DOHH2 (cell line): ENCODE data around the gene OBSCN.

ENCODE experiments used
- H3F3A ChIP-seq: fragments of 200-600 bp; sonication (generic), shearing (Covaris generic); 2 replicates; pipeline ENCODE4 v1.6.0; 2016; ENCODE audit warnings: antibody characterized with exemption, mild to moderate bottlenecking; ENCODE audit not compliant: control insufficient read depth, insufficient read depth
- H3K27ac ChIP-seq: fragments of 200-600 bp; sonication (generic); 2 replicates; pipeline ENCODE4 v1.5.1; 2014; ENCODE audit warnings: low read depth, mild to moderate bottlenecking, low read length, moderate library complexity
- H3K27me3 ChIP-seq: fragments of 200-600 bp; sonication (generic); 2 replicates; pipeline ENCODE4 v1.6.1; 2014; ENCODE audit warnings: mild to moderate bottlenecking, low read length, mixed read lengths; ENCODE audit not compliant: control insufficient read depth
- H3K36me3 ChIP-seq: fragments of 200-600 bp; sonication (generic); 2 replicates; pipeline ENCODE4 v1.6.1; 2014; ENCODE audit warnings: mild to moderate bottlenecking, low read length, moderate library complexity, mixed read lengths; ENCODE audit not compliant: control insufficient read depth
- H3K4me1 ChIP-seq: fragments of 200-600 bp; sonication (generic); 2 replicates; pipeline ENCODE4 v1.6.1; 2014; ENCODE audit warnings: mild to moderate bottlenecking, low read length, mixed read lengths; ENCODE audit not compliant: control insufficient read depth
- H3K4me2 ChIP-seq: fragments of 200-600 bp; sonication (generic); 2 replicates; pipeline ENCODE4 v1.6.0; 2014; ENCODE audit warnings: mild to moderate bottlenecking, low read length, moderate library complexity
- H3K4me3 ChIP-seq: fragments of 200-600 bp; sonication (generic); 2 replicates; pipeline ENCODE4 v1.5.1; 2014; ENCODE audit warnings: mild to moderate bottlenecking, low read length, mixed read lengths
- H3K79me2 ChIP-seq: fragments of 200-600 bp; sonication (generic); 2 replicates; pipeline ENCODE4 v1.6.1; 2014; ENCODE audit warnings: mild to moderate bottlenecking, low read length, mixed read lengths; ENCODE audit not compliant: control insufficient read depth
- H3K9me2 ChIP-seq: fragments of 200-600 bp; sonication (generic); replicated peaks from 2 replicates; pipeline ENCODE4 v1.6.1; 2014; ENCODE audit warnings: mild to moderate bottlenecking, low read length, mixed read lengths; ENCODE audit not compliant: control insufficient read depth
- H3K9me3 ChIP-seq: fragments of 200-600 bp; sonication (generic); 2 replicates; pipeline ENCODE4 v1.6.1; 2014; ENCODE audit warnings: antibody characterized with exemption, low read length, mixed read lengths; ENCODE audit not compliant: control insufficient read depth, insufficient read depth
- H4K20me1 ChIP-seq: fragments of 200-600 bp; sonication (generic); 2 replicates; pipeline ENCODE4 v1.6.0; 2014; ENCODE audit warnings: low read depth, mild to moderate bottlenecking, antibody characterized with exemption, low read length, moderate library complexity; ENCODE audit not compliant: control insufficient read depth, insufficient read depth
- EZH2phosphoT487 ChIP-seq: fragments of 200-600 bp; sonication (generic); IDR thresholded peaks from 2 replicates; pipeline ENCODE4 v1.6.1; 2017; ENCODE audit warnings: borderline replicate concordance, mild to moderate bottlenecking, antibody characterized with exemption, low read length, moderate library complexity, mixed read lengths
- TF ChIP-seq, protein P1 (sequence below): fragments of 200-600 bp; sonication (generic); IDR thresholded peaks from one replicate; pipeline ENCODE4 v1.5.1; 2014; ENCODE audit warnings: antibody characterized with exemption, mild to moderate bottlenecking, low read depth, low read length; ENCODE audit not compliant: poor library complexity, severe bottlenecking

OBSCN gene

GRCh38 chr1:228271701-228272251 is 63.9 kb downstream of the OBSCN start:
- Histone ChIP-seq H3K9me2 (no peaks in the 10 kb centered on the region), H3K79me2 (no peaks in the 10 kb centered on the region), H3K4me2 (no peak overlapping the region), H3F3A (no peaks in the 10 kb centered on the region), H3K36me3 (no peaks in the 10 kb centered on the region), H3K4me1 (peaks cover 9% of the 10 kb centered on the region), H3K4me3 (no peak overlapping the region), H3K27ac (no peak overlapping the region), H3K27me3 (peaks cover 6% of the 10 kb centered on the region), H4K20me1 (no peaks in the 10 kb centered on the region), H3K9me3 (no peaks in the 10 kb centered on the region)
- TF ChIP-seq, protein P1, sequence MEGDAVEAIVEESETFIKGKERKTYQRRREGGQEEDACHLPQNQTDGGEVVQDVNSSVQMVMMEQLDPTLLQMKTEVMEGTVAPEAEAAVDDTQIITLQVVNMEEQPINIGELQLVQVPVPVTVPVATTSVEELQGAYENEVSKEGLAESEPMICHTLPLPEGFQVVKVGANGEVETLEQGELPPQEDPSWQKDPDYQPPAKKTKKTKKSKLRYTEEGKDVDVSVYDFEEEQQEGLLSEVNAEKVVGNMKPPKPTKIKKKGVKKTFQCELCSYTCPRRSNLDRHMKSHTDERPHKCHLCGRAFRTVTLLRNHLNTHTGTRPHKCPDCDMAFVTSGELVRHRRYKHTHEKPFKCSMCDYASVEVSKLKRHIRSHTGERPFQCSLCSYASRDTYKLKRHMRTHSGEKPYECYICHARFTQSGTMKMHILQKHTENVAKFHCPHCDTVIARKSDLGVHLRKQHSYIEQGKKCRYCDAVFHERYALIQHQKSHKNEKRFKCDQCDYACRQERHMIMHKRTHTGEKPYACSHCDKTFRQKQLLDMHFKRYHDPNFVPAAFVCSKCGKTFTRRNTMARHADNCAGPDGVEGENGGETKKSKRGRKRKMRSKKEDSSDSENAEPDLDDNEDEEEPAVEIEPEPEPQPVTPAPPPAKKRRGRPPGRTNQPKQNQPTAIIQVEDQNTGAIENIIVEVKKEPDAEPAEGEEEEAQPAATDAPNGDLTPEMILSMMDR, result no peak
- TF ChIP-seq EZH2phosphoT487, result no peak

DNA sequence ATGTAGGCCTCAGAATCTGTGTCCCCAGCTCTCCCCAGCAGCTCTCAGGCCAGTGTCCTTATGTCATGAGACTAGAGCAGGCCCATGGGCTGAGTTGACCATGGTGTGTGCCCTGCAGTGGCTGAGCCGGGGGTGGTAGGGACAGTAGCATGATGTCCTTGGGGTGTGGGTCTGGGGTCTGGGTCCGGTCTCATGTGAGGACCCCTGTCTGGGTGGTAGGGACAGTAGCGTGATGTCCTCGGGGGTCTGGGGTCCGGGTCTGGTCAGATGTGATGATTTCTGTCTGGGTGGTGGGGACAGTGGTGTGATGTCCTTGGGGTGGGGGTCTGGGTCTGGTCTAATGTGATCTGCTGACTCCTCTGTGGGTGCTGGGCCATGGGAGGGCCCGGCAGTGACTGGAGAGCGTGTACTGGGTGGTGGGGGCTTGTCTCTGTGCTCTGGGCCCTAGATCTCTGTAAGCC is 64.5 kb downstream of the OBSCN start:
- Histone ChIP-seq H3K79me2 (no peaks in the 10 kb centered on the region), H3K4me3 (no peak overlapping the region), H3K4me1 (peaks cover 9% of the 10 kb centered on the region), H3K9me2 (no peaks in the 10 kb centered on the region), H3K27me3 (peaks cover 6% of the 10 kb centered on the region), H3F3A (no peaks in the 10 kb centered on the region), H3K36me3 (no peaks in the 10 kb centered on the region), H4K20me1 (no peaks in the 10 kb centered on the region), H3K4me2 (no peak overlapping the region), H3K27ac (no peak overlapping the region), H3K9me3 (no peaks in the 10 kb centered on the region)
- TF ChIP-seq, protein P1, result no peak
- TF ChIP-seq EZH2phosphoT487, result no peak

DNA sequence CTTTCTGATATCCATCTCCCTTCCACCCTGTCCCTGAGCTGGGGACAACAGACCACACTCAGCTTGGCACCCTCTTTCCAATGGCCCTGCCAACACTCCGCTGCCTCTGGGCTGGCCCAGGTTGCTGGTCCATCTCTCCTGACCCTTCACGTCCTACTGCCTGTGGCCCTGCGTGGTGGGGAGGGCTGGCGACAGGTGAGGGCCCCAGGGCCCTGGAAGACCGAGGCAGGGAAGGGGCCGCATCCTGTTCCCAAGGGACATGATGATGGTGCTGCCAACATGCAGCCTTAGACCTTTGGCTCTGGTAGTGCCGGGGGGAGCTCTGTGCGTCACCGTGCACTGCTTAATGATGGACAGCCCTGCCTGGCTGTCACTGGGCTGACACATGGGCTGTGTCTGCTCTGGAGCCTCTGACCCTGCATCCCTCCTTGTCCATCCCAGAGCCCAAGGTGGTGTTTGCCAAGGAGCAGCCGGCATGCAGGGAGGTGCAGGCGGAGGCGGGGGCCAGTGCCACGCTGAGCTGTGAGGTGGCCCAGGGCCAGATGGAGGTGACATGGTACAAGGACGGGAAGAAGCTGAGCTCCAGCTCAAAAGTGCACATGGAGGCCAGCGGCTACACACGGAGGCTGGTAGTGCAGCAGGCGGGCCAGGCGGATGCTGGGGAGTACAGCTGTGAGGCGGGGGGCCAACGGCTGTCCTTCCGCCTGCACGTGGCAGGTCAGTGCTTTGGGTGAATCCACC is 65.2 kb downstream of the OBSCN start:
- Histone ChIP-seq H3K4me2 (no peak overlapping the region), H3K4me1 (peaks cover 9% of the 10 kb centered on the region), H3K36me3 (no peaks in the 10 kb centered on the region), H3K27ac (no peak overlapping the region), H3F3A (no peaks in the 10 kb centered on the region), H3K79me2 (no peaks in the 10 kb centered on the region), H3K9me2 (no peaks in the 10 kb centered on the region), H3K4me3 (no peak overlapping the region), H3K27me3 (peaks cover 6% of the 10 kb centered on the region), H4K20me1 (no peaks in the 10 kb centered on the region), H3K9me3 (no peaks in the 10 kb centered on the region)
- no peak for TF ChIP-seq EZH2phosphoT487
- TF ChIP-seq, protein P1, result no peak
